Activated CD4-positive, alpha-beta memory T cell treated with anti-CD3 and anti-CD28 coated beads for 36 hours (primary cell): Measurements from ENCODE around the gene CRABP1. TPM values are rescaled to one million over a fixed set of nuclear protein-coding genes. Genes with fewer than 3 reads are reported as not detected.

Experiments used
- CTCF ChIA-PET: fragments of 350-600 bp; sonication (Branson Sonifier 250); formaldehyde crosslinking; loops from one replicate; lab custom pipeline; 2021; ENCODE audit warnings: antibody characterized with exemption, inconsistent platforms; lab: Charles Lee
- POLR2A ChIA-PET: fragments of 350-600 bp; sonication (Branson Sonifier 250); formaldehyde crosslinking; loops from one replicate; lab custom pipeline; 2021; ENCODE audit warnings: antibody characterized with exemption; lab: Charles Lee
- DNase-seq: peaks from one replicate; pipeline ENCODE4 v3.0.0-alpha.2; 2020
- H3K27ac Mint-ChIP-seq: one replicate; pipeline ENCODE4 v1.8.0; 2021; ENCODE audit warnings: mixed read lengths
- H3K27me3 Mint-ChIP-seq: one replicate; pipeline ENCODE4 v1.8.0; 2021; ENCODE audit warnings: mixed read lengths
- H3K36me3 Mint-ChIP-seq: one replicate; pipeline ENCODE4 v1.8.0; 2021; ENCODE audit warnings: mixed read lengths
- H3K4me1 Mint-ChIP-seq: one replicate; pipeline ENCODE4 v1.8.0; 2021; ENCODE audit warnings: low read depth, mixed read lengths
- H3K4me3 Mint-ChIP-seq: one replicate; pipeline ENCODE4 v1.8.0; 2021; ENCODE audit warnings: mild to moderate bottlenecking, mixed read lengths
- H3K9me3 Mint-ChIP-seq: one replicate; pipeline ENCODE4 v1.8.0; 2021; ENCODE audit warnings: mixed read lengths
- intact Hi-C: fragments of 100-400 bp; cut with micrococcal nuclease; formaldehyde crosslinking; loops from one replicate; pipeline ENCODE4 v1.15.1; 2023
- total RNA-seq, 2 experiments: library from RNA; stranded (reverse); gene quantifications; one replicate each; pipeline ENCODE4 v1.2.3, GENCODE V29; 2021

Gene CRABP1
- total RNA-seq, 2 experiments from 2014 or later = not detected

DNA sequence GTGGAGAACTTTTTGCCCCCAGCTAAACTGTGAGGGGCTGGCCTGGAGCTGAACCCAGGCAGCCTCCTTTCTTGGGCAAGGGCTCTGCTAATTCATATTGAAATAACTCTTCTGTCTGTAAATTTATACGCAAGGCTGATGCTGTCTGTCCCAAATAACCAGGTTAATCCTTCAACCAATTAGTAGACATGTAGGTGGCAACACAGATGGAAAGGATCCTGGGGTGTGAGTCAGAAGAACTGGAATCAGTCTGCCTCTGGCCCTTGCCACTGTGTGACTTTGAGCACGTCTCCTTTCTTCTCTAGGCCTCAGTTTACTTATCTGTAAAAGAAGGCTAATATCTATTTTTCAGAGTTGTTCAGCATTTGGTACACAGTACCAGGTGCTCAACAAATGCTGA is 49.6 kb downstream of the CRABP1 start:
- no peak overlapping the region for H3K27ac Mint-ChIP-seq
- no peaks in the 10 kb centered on the region for H3K9me3 Mint-ChIP-seq
- POLR2A ChIA-PET = no interaction called here
- no peak overlapping the region for H3K4me3 Mint-ChIP-seq
- no peaks in the 10 kb centered on the region for H3K36me3 Mint-ChIP-seq
- CTCF ChIA-PET = no interaction called here
- no peak for DNase-seq
- intact Hi-C loops = no loop called here
- peaks cover 18% of the 10 kb centered on the region for H3K27me3 Mint-ChIP-seq
- no peaks in the 10 kb centered on the region for H3K4me1 Mint-ChIP-seq

DNA sequence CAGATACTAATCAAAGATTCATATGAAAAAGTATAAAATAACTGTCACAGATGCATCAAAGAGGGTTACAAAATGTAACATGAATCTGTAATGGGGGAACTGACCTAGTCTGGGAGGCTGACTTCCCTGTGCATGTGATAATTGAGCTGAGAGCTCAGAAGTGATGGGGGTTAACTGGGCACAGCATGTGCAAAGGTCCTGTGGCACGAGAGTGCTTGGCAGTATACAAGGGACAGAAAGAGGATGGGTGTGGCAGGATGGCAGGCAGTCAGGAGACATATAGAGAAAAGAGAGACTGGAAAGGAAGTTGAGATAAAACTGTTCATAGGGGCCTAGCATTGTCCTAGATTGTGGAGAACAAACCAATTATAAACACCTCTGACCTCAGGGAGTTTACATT is 50.1 kb downstream of the CRABP1 start:
- H3K36me3 Mint-ChIP-seq = no peaks in the 10 kb centered on the region
- intact Hi-C loops = no loop called here
- no peak overlapping the region for H3K4me3 Mint-ChIP-seq
- H3K27ac Mint-ChIP-seq = no peak overlapping the region
- H3K4me1 Mint-ChIP-seq = no peaks in the 10 kb centered on the region
- CTCF ChIA-PET = no interaction called here
- DNase-seq = no peak
- peaks cover 13% of the 10 kb centered on the region for H3K27me3 Mint-ChIP-seq
- no peaks in the 10 kb centered on the region for H3K9me3 Mint-ChIP-seq
- POLR2A ChIA-PET = no interaction called here

DNA sequence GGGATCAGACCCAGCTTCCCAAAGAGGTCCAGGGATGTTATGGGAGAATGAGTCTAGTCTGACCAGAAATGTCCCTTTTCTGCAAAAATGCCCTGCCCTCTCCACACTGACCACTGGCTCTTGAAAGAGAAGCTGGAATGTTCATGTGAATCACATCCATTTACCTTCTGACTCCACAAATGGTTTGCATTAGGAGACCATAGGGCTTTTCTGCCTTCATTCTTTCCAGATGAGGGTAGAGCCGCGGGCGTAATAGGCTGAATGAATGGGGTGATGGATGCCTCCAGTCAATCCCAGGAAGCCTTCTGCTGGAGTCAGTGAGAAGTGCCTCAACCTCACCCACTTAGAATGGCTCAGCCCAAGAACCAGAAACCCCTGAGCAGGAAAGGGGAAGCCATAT is 50.7 kb downstream of the CRABP1 start:
- Mint-ChIP-seq H3K27me3 (peaks cover 10% of the 10 kb centered on the region), H3K36me3 (no peaks in the 10 kb centered on the region), H3K27ac (no peak overlapping the region), H3K4me3 (no peak overlapping the region), H3K4me1 (no peaks in the 10 kb centered on the region), H3K9me3 (no peaks in the 10 kb centered on the region)
- POLR2A ChIA-PET = no interaction called here
- CTCF ChIA-PET = no interaction called here
- DNase-seq = no peak
- intact Hi-C loops = no loop called here

DNA sequence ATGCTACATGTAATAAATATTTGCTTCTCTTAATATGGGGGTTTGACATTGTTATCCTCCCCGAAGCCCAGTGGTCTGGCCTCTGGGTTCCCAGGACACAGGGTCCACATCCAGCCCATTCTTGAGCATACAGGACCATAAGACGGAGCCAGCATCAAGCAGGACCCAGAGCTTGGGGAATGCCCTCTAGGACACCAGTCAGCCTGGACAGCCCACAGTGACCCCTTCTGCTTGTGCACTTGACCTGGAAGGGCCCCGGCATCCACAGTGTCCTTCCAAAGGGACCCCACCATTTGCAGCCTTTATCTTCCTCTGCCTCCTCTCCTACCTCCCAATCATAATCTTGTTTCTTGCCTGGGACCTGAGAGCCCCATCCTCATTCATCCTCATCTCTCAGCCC is 51.6 kb downstream of the CRABP1 start:
- no peak for DNase-seq
- ChIA-PET CTCF (no interaction called here), POLR2A (no interaction called here)
- Mint-ChIP-seq H3K27me3 (peaks cover 3% of the 10 kb centered on the region), H3K4me3 (no peak overlapping the region), H3K4me1 (no peaks in the 10 kb centered on the region), H3K9me3 (no peaks in the 10 kb centered on the region), H3K27ac (no peak overlapping the region), H3K36me3 (no peaks in the 10 kb centered on the region)
- intact Hi-C loops = no loop called here

DNA sequence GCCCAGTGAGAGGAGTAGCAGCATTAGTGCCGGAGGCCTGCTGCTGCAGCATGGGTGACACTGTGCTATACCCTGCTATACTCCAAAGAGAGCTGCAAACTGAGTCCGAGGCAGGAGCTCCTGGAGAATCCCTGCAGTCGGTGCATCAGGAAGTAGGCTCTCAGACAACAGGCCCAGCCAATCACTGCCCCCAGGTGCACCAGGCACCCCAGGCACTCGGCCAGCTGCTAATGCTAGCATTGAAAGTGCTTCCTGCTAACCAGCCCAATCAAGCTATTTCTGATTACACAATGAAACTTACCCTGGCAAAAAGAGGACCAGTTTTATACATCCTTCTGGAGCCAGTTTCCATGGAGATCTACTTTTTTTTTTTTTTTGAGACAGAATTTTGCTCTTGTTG is 52.3 kb downstream of the CRABP1 start:
- no peak overlapping the region for H3K27ac Mint-ChIP-seq
- ChIA-PET CTCF (no interaction called here), POLR2A (no interaction called here)
- no peaks in the 10 kb centered on the region for H3K4me1 Mint-ChIP-seq
- H3K9me3 Mint-ChIP-seq = no peaks in the 10 kb centered on the region
- H3K36me3 Mint-ChIP-seq = no peaks in the 10 kb centered on the region
- H3K27me3 Mint-ChIP-seq = peaks cover 2% of the 10 kb centered on the region
- no peak for DNase-seq
- intact Hi-C loops = no loop called here
- H3K4me3 Mint-ChIP-seq = no peak overlapping the region

DNA sequence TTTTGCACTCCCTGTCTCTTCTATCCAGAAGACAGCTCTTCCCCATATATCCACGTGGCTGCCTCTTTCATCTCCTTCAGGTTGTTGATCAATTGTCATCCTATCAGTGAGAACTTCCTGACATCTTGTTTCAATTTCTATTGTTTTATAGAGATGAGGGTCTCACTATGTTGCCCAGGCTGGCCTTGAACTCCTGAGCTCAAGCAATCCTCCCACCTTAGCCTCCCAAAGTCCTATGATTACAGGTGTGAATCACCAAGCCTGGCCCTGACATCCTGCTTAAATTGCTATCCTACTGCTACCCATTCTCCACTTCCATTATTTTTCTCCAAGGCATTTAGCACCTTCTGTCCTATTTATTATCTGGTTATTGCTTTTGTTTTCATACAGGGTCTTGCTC is 53.0 kb downstream of the CRABP1 start:
- peaks cover 2% of the 10 kb centered on the region for H3K27me3 Mint-ChIP-seq
- ChIA-PET CTCF (interaction anchor here (1.0 kb wide), 1 partner anchor 22 kb away, joined by 3 read pairs; no protein-coding TSS in a partner anchor), POLR2A (no interaction called here)
- no peak overlapping the region for H3K27ac Mint-ChIP-seq
- H3K4me3 Mint-ChIP-seq = no peak overlapping the region
- H3K9me3 Mint-ChIP-seq = no peaks in the 10 kb centered on the region
- no peaks in the 10 kb centered on the region for H3K4me1 Mint-ChIP-seq
- intact Hi-C loops = no loop called here
- H3K36me3 Mint-ChIP-seq = no peaks in the 10 kb centered on the region
- no peak for DNase-seq

DNA sequence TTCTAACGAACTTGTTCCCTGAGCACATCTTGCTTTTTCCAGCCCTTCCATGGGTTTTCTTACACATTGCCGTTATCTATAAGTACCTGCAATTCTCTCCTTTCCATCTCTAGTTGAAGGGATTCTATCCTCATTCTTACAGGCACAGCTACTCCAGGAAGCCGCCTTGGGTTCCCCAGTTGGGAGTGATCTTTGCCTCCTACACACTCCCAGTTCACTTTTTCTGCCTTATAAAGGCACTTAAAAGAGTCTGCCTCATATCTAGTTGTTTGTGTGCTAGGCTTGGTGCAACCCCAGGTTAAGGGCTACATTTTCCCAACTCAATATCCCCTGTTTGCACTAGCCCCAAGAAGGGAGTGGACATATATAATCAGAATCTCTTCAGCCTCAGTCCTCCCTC is 53.9 kb downstream of the CRABP1 start:
- H3K9me3 Mint-ChIP-seq = no peaks in the 10 kb centered on the region
- H3K4me1 Mint-ChIP-seq = no peaks in the 10 kb centered on the region
- H3K36me3 Mint-ChIP-seq = no peaks in the 10 kb centered on the region
- ChIA-PET POLR2A (no interaction called here), CTCF (interaction anchor here (1.0 kb wide), 1 partner anchor 23 kb away, joined by 3 read pairs; no protein-coding TSS in a partner anchor)
- H3K27ac Mint-ChIP-seq = no peak overlapping the region
- no peak for DNase-seq
- H3K27me3 Mint-ChIP-seq = peaks cover under 1% of the 10 kb centered on the region
- intact Hi-C loops = no loop called here
- H3K4me3 Mint-ChIP-seq = no peak overlapping the region

DNA sequence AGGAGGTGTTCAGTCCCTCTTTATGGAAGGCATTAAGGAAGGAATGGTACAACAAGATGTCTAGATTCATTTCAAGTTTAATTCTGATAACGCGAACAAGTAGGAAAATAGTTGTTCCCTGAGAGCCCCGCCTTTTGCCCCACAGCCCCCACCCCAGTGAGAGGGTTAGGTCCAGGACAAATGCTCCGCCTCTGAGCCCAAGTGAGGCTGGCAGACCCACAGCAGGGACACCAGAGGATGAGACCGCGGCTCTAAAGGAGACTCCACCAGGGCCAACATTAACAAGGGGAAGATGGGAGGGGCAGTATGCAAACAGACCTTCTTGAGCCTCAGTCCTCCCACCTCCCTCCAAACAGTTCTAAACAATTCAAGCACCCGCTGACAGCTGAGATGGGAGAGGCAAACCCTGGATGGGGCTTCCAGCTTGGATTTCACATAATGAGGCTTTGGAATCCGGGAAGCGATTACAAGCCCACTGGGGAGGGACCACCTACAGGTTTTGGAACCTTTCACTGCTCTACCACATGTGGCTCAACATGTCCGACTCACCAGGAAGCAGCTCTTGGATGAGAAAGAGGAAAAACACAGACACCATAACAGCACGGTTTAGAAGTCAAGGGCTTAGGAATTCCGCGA is 54.9 kb downstream of the CRABP1 start:
- Mint-ChIP-seq H3K4me1 (no peaks in the 10 kb centered on the region), H3K9me3 (no peaks in the 10 kb centered on the region), H3K36me3 (no peaks in the 10 kb centered on the region), H3K27ac (no peak overlapping the region), H3K27me3 (no peaks in the 10 kb centered on the region), H3K4me3 (no peak overlapping the region)
- CTCF ChIA-PET = no interaction called here
- no peak for DNase-seq
- POLR2A ChIA-PET = no interaction called here
- intact Hi-C loops = no loop called here

DNA sequence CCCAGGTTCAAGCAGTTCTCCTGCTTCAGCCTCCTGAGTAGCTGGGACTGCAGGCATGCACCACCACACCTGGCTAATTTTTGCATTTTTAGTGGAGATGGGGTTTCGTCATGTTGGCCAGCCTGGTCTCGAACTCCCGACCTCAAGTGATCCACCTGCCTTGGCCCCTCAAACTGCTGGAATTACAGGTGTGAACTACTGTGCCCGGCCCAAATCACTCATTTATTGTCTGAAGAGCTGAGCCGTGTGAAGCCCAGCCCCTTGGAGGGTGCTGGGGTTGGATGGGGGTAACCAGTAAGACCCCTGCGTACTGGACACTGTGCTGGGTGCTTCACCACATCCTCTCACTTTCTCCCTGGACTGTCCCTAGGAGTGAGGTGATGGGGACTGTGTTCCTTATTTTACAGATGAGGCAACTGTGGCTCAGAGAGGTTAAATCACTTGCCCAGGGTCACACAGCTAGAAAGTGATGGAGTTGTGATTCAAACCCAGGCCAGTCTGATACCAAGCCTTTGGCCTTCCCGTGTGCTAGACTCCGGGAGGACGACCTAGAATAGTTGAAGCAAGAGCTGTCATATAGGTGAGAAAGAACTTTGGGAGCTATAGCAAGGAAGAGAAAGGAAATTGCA is 56.1 kb downstream of the CRABP1 start:
- intact Hi-C loops = no loop called here
- Mint-ChIP-seq H3K27me3 (no peaks in the 10 kb centered on the region), H3K36me3 (no peaks in the 10 kb centered on the region), H3K27ac (no peak overlapping the region), H3K4me3 (no peak overlapping the region), H3K4me1 (no peaks in the 10 kb centered on the region), H3K9me3 (no peaks in the 10 kb centered on the region)
- ChIA-PET CTCF (interaction anchor here (1.6 kb wide), 1 partner anchor 41 kb away, joined by 4 read pairs; the partner anchor contains the start of gene IREB2), POLR2A (no interaction called here)
- no peak for DNase-seq

DNA sequence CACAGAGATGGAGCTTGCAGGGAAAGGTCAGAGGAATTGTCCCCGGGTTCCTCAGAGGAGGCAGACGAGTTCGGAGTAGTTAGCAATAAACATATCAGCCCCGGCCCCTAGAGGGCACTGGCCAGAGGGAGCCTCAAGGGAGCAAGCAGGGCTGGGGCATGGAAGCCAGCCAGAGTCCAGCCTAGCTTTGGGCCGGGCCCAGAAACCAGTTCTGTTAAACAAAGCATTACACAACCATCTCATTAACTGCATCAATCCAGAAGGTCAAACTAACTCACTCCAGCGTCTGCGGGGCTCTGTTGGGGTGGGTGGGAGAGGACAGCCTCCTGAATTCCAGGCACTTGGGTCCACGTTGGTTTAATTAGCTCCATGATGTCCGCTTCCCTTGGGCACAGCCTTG is 56.8 kb downstream of the CRABP1 start:
- ChIA-PET POLR2A (no interaction called here), CTCF (interaction anchor here (1.6 kb wide), 1 partner anchor 40 kb away, joined by 4 read pairs; the partner anchor contains the start of gene IREB2)
- intact Hi-C loops = no loop called here
- Mint-ChIP-seq H3K4me3 (no peak overlapping the region), H3K27ac (no peak overlapping the region), H3K27me3 (no peaks in the 10 kb centered on the region), H3K36me3 (no peaks in the 10 kb centered on the region), H3K9me3 (no peaks in the 10 kb centered on the region), H3K4me1 (no peaks in the 10 kb centered on the region)
- DNase-seq = no peak

DNA sequence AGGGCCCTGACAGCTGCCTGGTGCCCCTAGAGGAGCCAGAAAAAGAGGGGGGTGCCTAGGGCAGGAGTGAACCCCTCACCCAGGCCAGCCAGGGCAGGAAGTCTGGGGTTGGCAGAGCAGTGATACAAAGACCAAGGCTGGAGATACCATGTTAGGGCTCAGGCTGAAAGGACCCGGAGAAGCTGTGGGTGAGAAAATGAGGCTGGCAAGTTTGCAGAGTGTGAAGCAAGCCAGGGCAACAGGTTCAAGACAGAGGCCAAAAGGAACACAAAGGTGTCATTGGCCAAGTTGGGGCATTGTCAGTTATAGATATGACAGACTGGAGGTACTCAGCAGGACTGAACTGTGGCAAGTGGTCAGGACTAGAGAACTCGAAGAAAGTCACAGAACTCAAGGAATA is 57.2 kb downstream of the CRABP1 start:
- H3K27me3 Mint-ChIP-seq = peaks cover 2% of the 10 kb centered on the region
- no peak overlapping the region for H3K4me3 Mint-ChIP-seq
- DNase-seq = no peak
- no peaks in the 10 kb centered on the region for H3K4me1 Mint-ChIP-seq
- H3K27ac Mint-ChIP-seq = no peak overlapping the region
- CTCF ChIA-PET = no interaction called here
- no peaks in the 10 kb centered on the region for H3K36me3 Mint-ChIP-seq
- intact Hi-C loops = no loop called here
- no peaks in the 10 kb centered on the region for H3K9me3 Mint-ChIP-seq
- POLR2A ChIA-PET = no interaction called here
